ENCODE results near the gene OSTF1. TPM values are rescaled to one million over a fixed set of nuclear protein-coding genes. Genes with fewer than 3 reads are reported as not detected.

Gene OSTF1
- total RNA-seq, 2 donors from 2014 or later = 144 to 184 TPM

Other genes with a start within 250 kb of the OSTF1 start
- gene TRPM6, start 200.6 kb upstream of the OSTF1 start, total RNA-seq = 1 to 10 TPM in 1 of 2 donors, under 1 TPM in 1; 0.12 to 1.6 TPM
- 10 to 100 TPM; 11.6 to 15.1 TPM for gene C9orf40, start 135.6 kb upstream of the OSTF1 start, total RNA-seq
- gene CARNMT1, start 60.2 kb upstream of the OSTF1 start, total RNA-seq = 10 to 100 TPM; 28.7 to 30.5 TPM
- gene NMRK1, start 359 bp upstream of the OSTF1 start, total RNA-seq = 10 to 100 TPM; 24.0 to 27.2 TPM

Data from natural killer cell treated with Interleukin-12 subunit alpha and Interleukin-12 subunit beta and Interleukin-15 and Interleukin-18, amount 100 ng/mL, for 72 hours (primary cell).